H1 (cell line): ENCODE data around the gene CELSR1.

Experiments
- HDAC2 ChIP-seq, 2 experiments: fragments of 300-600 bp in 1 of 2; sonication (generic) in 1 of 2; IDR thresholded peaks; 2 replicates each; pipeline ENCODE4 v1.6.1; 2011 to 2012; ENCODE audit warnings: low read depth in 2 of 2, low read length in 2 of 2, mild to moderate bottlenecking in 2 of 2, moderate library complexity in 2 of 2, borderline replicate concordance in 1 of 2, inconsistent platforms in 1 of 2
- JUND ChIP-seq: IDR thresholded peaks from 2 replicates; pipeline ENCODE4 v1.6.1; 2011; ENCODE audit warnings: mild to moderate bottlenecking, improper control_type of control experiment, low read length
- MAFK ChIP-seq: IDR thresholded peaks from 2 replicates; pipeline ENCODE4 v1.6.1; 2012; ENCODE audit warnings: low read depth, mild to moderate bottlenecking, improper control_type of control experiment, low read length
- TF ChIP-seq, protein P1 (sequence below), 3 experiments: IDR thresholded peaks; 1 replicate in 2 of 3; 2 replicates in 1 of 3; pipeline versions ENCODE4 v1.5.1 to v1.6.1; 2011; ENCODE audit warnings: low read length in 3 of 3, mild to moderate bottlenecking in 3 of 3, inconsistent platforms in 2 of 3, low read depth in 1 of 3, moderate library complexity in 1 of 3; ENCODE audit not compliant: insufficient read depth in 1 of 3; ENCODE audit errors: control extremely low read depth in 1 of 3
- TF ChIP-seq, protein P2 (sequence below): IDR thresholded peaks from 2 replicates; pipeline ENCODE4 v1.6.1; 2012; ENCODE audit warnings: inconsistent platforms

- TF ChIP-seq MAFK (no peak), JUND (no peak), HDAC2 (IDR thresholded peaks at IDR 0.05; ENCODE audit: borderline replicate concordance in 1 of 2, low read depth in 2 of 2, low read length in 2 of 2) (no peak)
- TF ChIP-seq, protein P1, sequence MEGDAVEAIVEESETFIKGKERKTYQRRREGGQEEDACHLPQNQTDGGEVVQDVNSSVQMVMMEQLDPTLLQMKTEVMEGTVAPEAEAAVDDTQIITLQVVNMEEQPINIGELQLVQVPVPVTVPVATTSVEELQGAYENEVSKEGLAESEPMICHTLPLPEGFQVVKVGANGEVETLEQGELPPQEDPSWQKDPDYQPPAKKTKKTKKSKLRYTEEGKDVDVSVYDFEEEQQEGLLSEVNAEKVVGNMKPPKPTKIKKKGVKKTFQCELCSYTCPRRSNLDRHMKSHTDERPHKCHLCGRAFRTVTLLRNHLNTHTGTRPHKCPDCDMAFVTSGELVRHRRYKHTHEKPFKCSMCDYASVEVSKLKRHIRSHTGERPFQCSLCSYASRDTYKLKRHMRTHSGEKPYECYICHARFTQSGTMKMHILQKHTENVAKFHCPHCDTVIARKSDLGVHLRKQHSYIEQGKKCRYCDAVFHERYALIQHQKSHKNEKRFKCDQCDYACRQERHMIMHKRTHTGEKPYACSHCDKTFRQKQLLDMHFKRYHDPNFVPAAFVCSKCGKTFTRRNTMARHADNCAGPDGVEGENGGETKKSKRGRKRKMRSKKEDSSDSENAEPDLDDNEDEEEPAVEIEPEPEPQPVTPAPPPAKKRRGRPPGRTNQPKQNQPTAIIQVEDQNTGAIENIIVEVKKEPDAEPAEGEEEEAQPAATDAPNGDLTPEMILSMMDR (IDR thresholded peaks at IDR 0.05; ENCODE audit: control extremely low read depth in 1 of 3, insufficient read depth in 1 of 3, low read depth in 1 of 3, low read length in 3 of 3), result no peak
- TF ChIP-seq, protein P2, sequence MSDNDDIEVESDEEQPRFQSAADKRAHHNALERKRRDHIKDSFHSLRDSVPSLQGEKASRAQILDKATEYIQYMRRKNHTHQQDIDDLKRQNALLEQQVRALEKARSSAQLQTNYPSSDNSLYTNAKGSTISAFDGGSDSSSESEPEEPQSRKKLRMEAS, result no peak
Observed at GRCh38 chr22:46382524-46382923, 154.9 kb downstream of the CELSR1 start.
